Bronchial epithelial cell (primary cell): ENCODE data around the gene RBM19. TPM values are rescaled to one million over a fixed set of nuclear protein-coding genes. Genes with fewer than 3 reads are reported as not detected.

ENCODE experiments used
- DNase-seq: peaks from one replicate; pipeline ENCODE4 v3.0.0-alpha.2; 2010; ENCODE audit warnings: low read depth
- FAIRE-seq: peaks from 2 replicates; lab custom pipeline; 2011; peaks lifted over from hg19 to GRCh38; lab: Jason Lieb, UNC
- H3K27me3 ChIP-seq: 2 replicates; pipeline ENCODE4 v1.5.1; 2011; ENCODE audit warnings: low read length; ENCODE audit not compliant: control insufficient read depth, insufficient read depth
- H3K36me3 ChIP-seq: 2 replicates; pipeline ENCODE4 v1.5.1; 2011; ENCODE audit warnings: low read length; ENCODE audit not compliant: control insufficient read depth, insufficient read depth
- H3K4me3 ChIP-seq: 2 replicates; pipeline ENCODE4 v1.5.1; 2011; ENCODE audit warnings: mild to moderate bottlenecking, low read depth, low read length, control low read depth
- total RNA-seq: library from RNA; depleted of rRNA; stranded (reverse); fragments of >200 nt; gene quantifications from 2 replicates; pipeline ENCODE4 v1.2.1, GENCODE V29; 2014
- TF ChIP-seq, protein P1 (sequence below): IDR thresholded peaks from 2 replicates; pipeline ENCODE4 v1.5.1; 2011; ENCODE audit warnings: mild to moderate bottlenecking, moderate library complexity, low read length, control low read depth, inconsistent platforms; ENCODE audit not compliant: insufficient read depth, severe bottlenecking

Gene RBM19
- total RNA-seq, 1 donor from 2014 or later: 19.0 TPM

DNA sequence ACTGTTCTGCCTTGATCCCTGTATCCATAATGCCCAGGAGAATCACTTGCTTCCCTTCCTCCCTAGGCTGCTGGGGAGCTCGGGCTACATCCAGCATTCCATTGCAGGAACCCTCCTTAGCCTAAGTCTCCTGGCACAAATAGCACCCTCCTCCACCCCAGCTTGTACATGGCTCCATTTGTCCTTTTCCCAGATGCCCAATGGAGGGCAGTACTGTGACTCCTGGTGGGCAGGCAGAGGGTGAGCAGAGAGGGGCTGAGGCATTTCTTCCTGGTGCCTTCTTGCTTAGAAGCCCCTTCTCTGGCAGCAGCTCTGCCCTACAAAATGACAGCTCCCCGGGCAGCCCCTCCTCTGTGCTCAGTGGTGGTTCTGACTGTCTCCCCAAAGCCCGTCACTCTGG is 86.5 kb downstream of the RBM19 start:
- FAIRE-seq: no peak
- H3K27me3 ChIP-seq: no peaks in the 10 kb centered on the region
- no peak for DNase-seq
- no peak overlapping the region for H3K4me3 ChIP-seq
- TF ChIP-seq, protein P1, sequence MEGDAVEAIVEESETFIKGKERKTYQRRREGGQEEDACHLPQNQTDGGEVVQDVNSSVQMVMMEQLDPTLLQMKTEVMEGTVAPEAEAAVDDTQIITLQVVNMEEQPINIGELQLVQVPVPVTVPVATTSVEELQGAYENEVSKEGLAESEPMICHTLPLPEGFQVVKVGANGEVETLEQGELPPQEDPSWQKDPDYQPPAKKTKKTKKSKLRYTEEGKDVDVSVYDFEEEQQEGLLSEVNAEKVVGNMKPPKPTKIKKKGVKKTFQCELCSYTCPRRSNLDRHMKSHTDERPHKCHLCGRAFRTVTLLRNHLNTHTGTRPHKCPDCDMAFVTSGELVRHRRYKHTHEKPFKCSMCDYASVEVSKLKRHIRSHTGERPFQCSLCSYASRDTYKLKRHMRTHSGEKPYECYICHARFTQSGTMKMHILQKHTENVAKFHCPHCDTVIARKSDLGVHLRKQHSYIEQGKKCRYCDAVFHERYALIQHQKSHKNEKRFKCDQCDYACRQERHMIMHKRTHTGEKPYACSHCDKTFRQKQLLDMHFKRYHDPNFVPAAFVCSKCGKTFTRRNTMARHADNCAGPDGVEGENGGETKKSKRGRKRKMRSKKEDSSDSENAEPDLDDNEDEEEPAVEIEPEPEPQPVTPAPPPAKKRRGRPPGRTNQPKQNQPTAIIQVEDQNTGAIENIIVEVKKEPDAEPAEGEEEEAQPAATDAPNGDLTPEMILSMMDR: no peak
- no peaks in the 10 kb centered on the region for H3K36me3 ChIP-seq

DNA sequence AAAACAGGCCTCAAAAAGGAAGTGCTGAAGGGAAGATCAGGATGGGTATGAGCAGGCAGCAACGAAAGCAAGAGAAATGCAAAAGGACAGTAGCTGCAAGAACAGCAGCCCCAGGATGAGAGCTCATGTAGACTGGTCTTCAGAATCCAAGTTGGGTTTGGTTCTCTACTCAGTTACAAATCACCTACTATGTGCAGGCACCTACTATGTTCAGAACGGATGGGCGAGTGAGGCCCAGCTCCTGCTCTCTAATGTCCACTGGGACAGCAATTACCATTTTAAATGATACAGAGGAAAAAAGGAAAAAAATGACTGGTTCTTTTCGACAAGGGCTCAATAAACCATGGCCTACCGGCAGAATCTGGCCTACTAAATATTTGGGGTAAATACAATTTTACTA is 88.5 kb downstream of the RBM19 start:
- DNase-seq: no peak
- Histone ChIP-seq H3K36me3 (no peaks in the 10 kb centered on the region), H3K27me3 (no peaks in the 10 kb centered on the region), H3K4me3 (no peak overlapping the region)
- FAIRE-seq: no peak
- TF ChIP-seq, protein P1: no peak

DNA sequence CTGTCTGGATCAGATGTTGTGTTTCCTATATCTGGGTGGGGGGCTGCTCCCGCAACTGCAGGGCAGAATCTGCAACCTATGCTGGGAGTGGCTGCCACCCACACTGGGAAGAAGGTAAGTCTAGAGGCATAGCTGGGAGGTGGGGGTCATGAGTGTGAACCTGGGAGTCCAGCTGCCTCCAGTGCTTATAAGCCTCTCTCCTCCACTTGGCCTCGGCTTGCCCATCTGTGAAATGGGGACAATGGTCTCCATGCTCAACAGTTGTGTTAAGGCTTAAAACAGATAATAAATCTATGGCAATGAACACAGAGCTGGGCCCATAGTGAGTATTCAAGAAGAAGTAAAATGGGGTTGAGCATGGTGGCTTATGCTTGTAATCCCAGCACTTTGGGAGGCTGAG is 90.0 kb downstream of the RBM19 start:
- Histone ChIP-seq H3K4me3 (no peak overlapping the region), H3K27me3 (no peaks in the 10 kb centered on the region), H3K36me3 (no peaks in the 10 kb centered on the region)
- TF ChIP-seq, protein P1: no peak
- FAIRE-seq (no peak), DNase-seq (no peak)

DNA sequence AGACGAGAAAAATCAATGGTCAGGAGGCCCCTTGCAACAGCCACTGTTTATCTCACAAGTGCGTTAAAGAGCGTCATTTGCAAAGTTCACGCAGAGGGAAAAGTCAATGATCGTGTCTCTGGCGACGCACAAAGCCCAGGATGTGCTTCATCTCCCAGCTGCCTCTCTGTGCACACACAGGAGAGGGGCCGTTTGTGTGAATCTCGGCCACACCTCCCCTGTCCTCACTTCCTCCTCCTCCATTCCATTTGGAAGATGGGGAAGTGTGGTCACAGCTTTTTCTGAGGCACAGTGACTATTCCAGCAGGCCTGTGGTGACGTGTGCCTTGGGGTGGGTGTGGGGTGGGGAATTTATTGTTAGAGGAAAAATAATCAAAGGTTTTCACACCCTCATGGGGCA is 90.4 kb downstream of the RBM19 start:
- FAIRE-seq (no peak), DNase-seq (no peak)
- Histone ChIP-seq H3K27me3 (no peaks in the 10 kb centered on the region), H3K36me3 (no peaks in the 10 kb centered on the region), H3K4me3 (no peak overlapping the region)
- TF ChIP-seq, protein P1: no peak

DNA sequence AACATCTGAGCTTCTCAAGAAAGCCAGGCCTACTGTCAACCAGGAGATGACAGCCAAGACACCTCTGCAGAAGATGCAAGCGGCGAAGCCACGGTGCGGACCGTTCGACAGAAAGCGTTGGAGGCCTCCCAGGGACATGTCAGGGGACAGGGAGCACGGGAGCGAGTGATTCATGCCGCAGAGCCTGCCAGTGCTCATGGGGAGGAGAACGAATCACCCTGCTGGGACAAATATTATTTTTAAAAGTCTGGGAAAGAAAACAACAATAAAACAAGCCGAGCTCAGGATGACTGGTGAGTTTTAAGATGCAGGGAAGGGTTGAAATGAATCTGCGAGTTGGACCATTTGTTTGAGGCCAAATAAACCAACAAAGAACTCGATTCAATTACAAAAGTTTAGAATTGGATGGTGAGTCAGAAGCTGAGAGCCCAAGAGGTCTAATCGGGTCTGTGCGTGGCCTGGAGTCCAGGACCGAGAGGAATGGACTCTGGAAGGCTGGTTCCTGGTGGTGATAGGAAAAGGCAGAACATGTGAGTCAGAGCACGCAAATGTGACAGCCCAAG is 91.0 kb downstream of the RBM19 start:
- Histone ChIP-seq H3K4me3 (no peak overlapping the region), H3K36me3 (no peaks in the 10 kb centered on the region), H3K27me3 (no peaks in the 10 kb centered on the region)
- DNase-seq: no peak
- TF ChIP-seq, protein P1: no peak
- peak; percentile 13 for FAIRE-seq

DNA sequence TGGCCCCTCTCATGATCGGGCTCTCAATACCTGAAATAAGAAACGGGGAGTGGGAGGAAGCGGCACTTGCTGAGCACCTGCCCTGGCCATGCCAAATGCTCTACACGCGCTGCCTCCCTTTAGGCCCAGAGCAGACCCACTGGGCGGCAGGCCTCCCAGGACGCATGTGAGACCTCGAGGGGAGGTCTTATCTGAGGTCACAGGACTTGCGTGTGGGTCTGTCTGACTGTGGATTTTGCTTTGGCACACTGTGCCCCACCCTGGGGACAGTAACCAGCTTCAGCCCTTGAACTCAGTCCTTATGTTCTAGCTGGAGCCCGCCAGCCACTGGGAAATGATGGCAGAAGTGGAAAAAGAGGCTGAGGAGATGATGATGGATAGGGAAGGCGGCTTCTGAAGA is 91.8 kb downstream of the RBM19 start:
- Histone ChIP-seq H3K27me3 (no peaks in the 10 kb centered on the region), H3K36me3 (no peaks in the 10 kb centered on the region), H3K4me3 (no peak overlapping the region)
- TF ChIP-seq, protein P1: no peak
- no peak for DNase-seq
- FAIRE-seq: no peak
